RWPE2 (cell line): ENCODE results near the gene ARAP1.

ENCODE experiments used
- ATAC-seq: fragments of 200-7000 bp; cut with Tn5 transposase; 3 replicates; pipeline ENCODE4 v1.9.1; 2021; ENCODE audit warnings: low read depth
- DNase-seq: peaks from one replicate; pipeline ENCODE4 v3.0.0-alpha.2; 2020; ENCODE audit warnings: low spot score
- H3K27ac ChIP-seq: fragments of 450-650 bp; 2 replicates; pipeline ENCODE4 v1.5.1; 2017; ENCODE audit warnings: mild to moderate bottlenecking; ENCODE audit not compliant: poor library complexity, severe bottlenecking
- H3K27me3 ChIP-seq: fragments of 250-450 bp; sonication (Bioruptor Pico); 2 replicates; pipeline ENCODE4 v1.5.1; 2021; ENCODE audit warnings: mild to moderate bottlenecking, moderate library complexity; ENCODE audit not compliant: insufficient read depth, poor library complexity, severe bottlenecking
- H3K36me3 ChIP-seq: fragments of 250-450 bp; sonication (Bioruptor Pico); 2 replicates; pipeline ENCODE4 v1.5.1; 2020; ENCODE audit warnings: low read depth, mild to moderate bottlenecking, moderate library complexity
- H3K4me1 ChIP-seq: fragments of 250-450 bp; sonication (Bioruptor Pico); 2 replicates; pipeline ENCODE4 v1.5.1; 2021; ENCODE audit warnings: mild to moderate bottlenecking, moderate library complexity; ENCODE audit not compliant: insufficient read depth, poor library complexity, severe bottlenecking
- H3K4me3 ChIP-seq: fragments of 250-450 bp; sonication (Bioruptor Pico); 2 replicates; pipeline ENCODE4 v1.5.1; 2021; ENCODE audit warnings: mild to moderate bottlenecking, moderate library complexity; ENCODE audit not compliant: severe bottlenecking
- H3K9me3 ChIP-seq: fragments of 250-450 bp; sonication (Bioruptor Pico); 2 replicates; pipeline ENCODE4 v1.5.1; 2021; ENCODE audit warnings: mild to moderate bottlenecking, moderate library complexity; ENCODE audit not compliant: severe bottlenecking
- CTCF ChIP-seq: fragments of 450-650 bp; IDR thresholded peaks from one replicate; pipeline ENCODE4 v1.5.1; 2017; ENCODE audit warnings: mild to moderate bottlenecking, moderate library complexity; ENCODE audit not compliant: poor library complexity, severe bottlenecking

Gene ARAP1

GRCh38 chr11:72753341-72754148 lies 1.3 kb upstream of the ARAP1 start:
- no peak overlapping the region for H3K4me3 ChIP-seq
- peak; percentile 5 for TF ChIP-seq CTCF
- no peak for ATAC-seq

GRCh38 chr11:72751116-72752087 lies 806 bp downstream of the ARAP1 start:
- ATAC-seq (peak; percentile 7; the same call in 2 of the 3 replicates), DNase-seq (no peak)
- H3K27me3 ChIP-seq, result no peaks in the 10 kb centered on the region
- H3K36me3 ChIP-seq, result no peaks in the 10 kb centered on the region
- peak overlapping the region; percentile 61 for H3K4me3 ChIP-seq
- peaks cover 2% of the 10 kb centered on the region for H3K4me1 ChIP-seq
- peak overlapping the region; percentile 74 for H3K27ac ChIP-seq
- TF ChIP-seq CTCF, result no peak
- H3K9me3 ChIP-seq, result no peaks in the 10 kb centered on the region

More at GRCh38 chr11:72753341-72754148, 1.3 kb upstream of the ARAP1 start:
- H3K36me3 ChIP-seq, result no peaks in the 10 kb centered on the region
- peak overlapping the region; percentile 74 for H3K27ac ChIP-seq
- no peaks in the 10 kb centered on the region for H3K27me3 ChIP-seq
- no peak for DNase-seq
- H3K9me3 ChIP-seq, result no peaks in the 10 kb centered on the region
- peaks cover 2% of the 10 kb centered on the region for H3K4me1 ChIP-seq

GRCh38 chr11:72750556-72751115 lies 1.6 kb downstream of the ARAP1 start:
- Histone ChIP-seq H3K4me3 (no peak overlapping the region), H3K4me1 (peaks cover 2% of the 10 kb centered on the region)

GRCh38 chr11:72750086-72750485 lies 2.1 kb downstream of the ARAP1 start:
- no peaks in the 10 kb centered on the region for H3K9me3 ChIP-seq
- peaks cover 2% of the 10 kb centered on the region for H3K4me1 ChIP-seq
- H3K36me3 ChIP-seq, result no peaks in the 10 kb centered on the region
- ATAC-seq (no peak), DNase-seq (no peak)
- no peak overlapping the region for H3K27ac ChIP-seq
- no peak for TF ChIP-seq CTCF
- no peaks in the 10 kb centered on the region for H3K27me3 ChIP-seq
- H3K4me3 ChIP-seq, result no peak overlapping the region

More at GRCh38 chr11:72750556-72751115, 1.6 kb downstream of the ARAP1 start:
- no peak for ATAC-seq
- DNase-seq, result no peak
- no peaks in the 10 kb centered on the region for H3K9me3 ChIP-seq
- H3K27me3 ChIP-seq, result no peaks in the 10 kb centered on the region
- TF ChIP-seq CTCF, result no peak
- H3K36me3 ChIP-seq, result no peaks in the 10 kb centered on the region
- H3K27ac ChIP-seq, result peak overlapping the region; percentile 74
